CD14-positive monocyte (primary cell): ENCODE results near the gene ZNF587. TPM values are rescaled to one million over a fixed set of nuclear protein-coding genes. Genes with fewer than 3 reads are reported as not detected.
A peak's percentile ranks its signal among the peaks of the same experiment; 100 is the strongest.

Source experiments
- DNase-seq, 3 donors: peaks; one replicate each; pipeline ENCODE4 v3.0.0-alpha.2; 2011 to 2022
- H2AFZ ChIP-seq: 2 replicates; pipeline ENCODE4 v1.6.0; 2012; ENCODE audit warnings: mild to moderate bottlenecking, low read depth, low read length, inconsistent platforms; ENCODE audit not compliant: insufficient read depth, poor library complexity, severe bottlenecking
- H3K27ac ChIP-seq, 2 donors: 1 replicate in 1 of 2; 2 replicates in 1 of 2; pipeline ENCODE4 v1.5.1; 2012 to 2013; ENCODE audit warnings: low read length in 2 of 2, control low read depth in 1 of 2, inconsistent platforms in 1 of 2, low read depth in 1 of 2, mild to moderate bottlenecking in 1 of 2
- H3K27me3 ChIP-seq, 2 donors: one replicate each; pipeline versions ENCODE4 v1.6.0 to v1.6.1; 2011 to 2013; ENCODE audit warnings: low read length in 2 of 2; ENCODE audit not compliant: control insufficient read depth in 2 of 2, insufficient read depth in 2 of 2
- H3K36me3 ChIP-seq, 2 donors: replicated peaks in 1 of 2; 1 replicate in 1 of 2; 2 replicates in 1 of 2; pipeline versions ENCODE4 v1.5.1 to v1.6.1; 2012 to 2013; ENCODE audit warnings: low read length in 2 of 2, control low read depth in 1 of 2, inconsistent platforms in 1 of 2, mild to moderate bottlenecking in 1 of 2; ENCODE audit not compliant: insufficient read depth in 2 of 2, control insufficient read depth in 1 of 2
- H3K4me1 ChIP-seq, 2 donors: 1 replicate in 1 of 2; 2 replicates in 1 of 2; pipeline versions ENCODE4 v1.5.1 to v1.6.1; 2012 to 2013; ENCODE audit warnings: low read length in 2 of 2, control low read depth in 1 of 2, inconsistent platforms in 1 of 2, mild to moderate bottlenecking in 1 of 2, moderate library complexity in 1 of 2; ENCODE audit not compliant: insufficient read depth in 2 of 2, control insufficient read depth in 1 of 2
- H3K4me2 ChIP-seq: replicated peaks from 2 replicates; pipeline ENCODE3; 2012; ENCODE audit warnings: low read length, moderate library complexity, mild to moderate bottlenecking; ENCODE audit not compliant: poor library complexity, severe bottlenecking; ENCODE audit errors: extremely low read depth
- H3K4me3 ChIP-seq, 3 experiments: fragments of 200-600 bp in 1 of 3; sonication (generic) in 1 of 3; replicated peaks in 1 of 3; 1 replicate in 2 of 3; 2 replicates in 1 of 3; pipeline ENCODE4 v1.5.1; 2011 to 2013; ENCODE audit warnings: low read length in 3 of 3, mild to moderate bottlenecking in 3 of 3, control low read depth in 2 of 3, low read depth in 2 of 3, inconsistent platforms in 1 of 3, moderate library complexity in 1 of 3
- H3K79me2 ChIP-seq: 2 replicates; pipeline ENCODE4 v1.6.0; 2012; ENCODE audit warnings: mild to moderate bottlenecking, control low read depth, inconsistent platforms, low read length, moderate library complexity; ENCODE audit not compliant: insufficient read depth
- H3K9ac ChIP-seq: 2 replicates; pipeline ENCODE4 v1.6.0; 2017; ENCODE audit warnings: low read length, mild to moderate bottlenecking; ENCODE audit not compliant: insufficient read depth, poor library complexity, severe bottlenecking
- H3K9me3 ChIP-seq, 2 donors: replicated peaks in 1 of 2; 1 replicate in 1 of 2; 2 replicates in 1 of 2; pipeline versions ENCODE4 v1.5.1 to v1.6.1; 2012 to 2013; ENCODE audit warnings: low read length in 2 of 2, control low read depth in 1 of 2; ENCODE audit not compliant: control insufficient read depth in 1 of 2, insufficient read depth in 1 of 2
- H4K20me1 ChIP-seq: 2 replicates; pipeline ENCODE4 v1.6.0; 2012; ENCODE audit warnings: mild to moderate bottlenecking, low read length, control low read depth, moderate library complexity; ENCODE audit not compliant: insufficient read depth
- H3K27ac Mint-ChIP-seq, 7 donors: one replicate each; pipeline ENCODE4 v1.8.0; 2020; ENCODE audit warnings: mild to moderate bottlenecking in 7 of 7, mixed read lengths in 7 of 7, moderate library complexity in 6 of 7, inconsistent platforms in 2 of 7
- H3K27me3 Mint-ChIP-seq, 3 donors: one replicate each; pipeline ENCODE4 v1.8.0; 2021 to 2022; ENCODE audit warnings: low read depth in 3 of 3, mild to moderate bottlenecking in 3 of 3, mixed read lengths in 3 of 3, moderate library complexity in 3 of 3, inconsistent platforms in 1 of 3
- H3K36me3 Mint-ChIP-seq, 2 donors: one replicate each; pipeline ENCODE4 v1.8.0; 2020; ENCODE audit warnings: mixed read lengths in 2 of 2, inconsistent platforms in 1 of 2, mild to moderate bottlenecking in 1 of 2
- H3K4me1 Mint-ChIP-seq: one replicate; pipeline ENCODE4 v1.8.0; 2020; ENCODE audit warnings: mild to moderate bottlenecking, mixed read lengths
- H3K4me3 Mint-ChIP-seq, 2 donors: one replicate each; pipeline ENCODE4 v1.8.0; 2020; ENCODE audit warnings: mild to moderate bottlenecking in 2 of 2, mixed read lengths in 2 of 2, moderate library complexity in 1 of 2
- H3K9me3 Mint-ChIP-seq, 7 donors: one replicate each; pipeline ENCODE4 v1.8.0; 2020 to 2022; ENCODE audit warnings: mixed read lengths in 7 of 7, mild to moderate bottlenecking in 6 of 7, moderate library complexity in 6 of 7, inconsistent platforms in 2 of 7
- CTCF ChIP-seq: fragments of 200-600 bp; IDR thresholded peaks from one replicate; pipeline ENCODE4 v1.8.0; 2022; ENCODE audit warnings: antibody characterized with exemption, mild to moderate bottlenecking
- WGBS: methylation state at CpG from one replicate; pipeline ENCODE4 v1.1.5; 2013; ENCODE audit warnings: missing lambda C conversion rate; ENCODE audit not compliant: insufficient coverage; 5-methylcytosine and 5-hydroxymethylcytosine counted together
- intact Hi-C, 2 donors: fragments of 100-400 bp; cut with micrococcal nuclease; formaldehyde crosslinking; loops; one replicate each; pipeline versions ENCODE4 v1.15.0 to v1.15.1; 2023
- polyA plus RNA-seq, 3 donors: library from polyadenylated mRNA; depleted of rRNA in 1 of 3; unstranded in 2 of 3; stranded (reverse) in 1 of 3; fragments of 300-500 nt in 2 of 3; fragments of >200 nt in 1 of 3; fragmentation: Illumina TruSeq in 2 of 3; gene quantifications; 1 replicate in 2 of 3; 2 replicates in 1 of 3; pipeline ENCODE4 v1.2.3, GENCODE V29; 2012 to 2021

ZNF587 gene
- polyA plus RNA-seq, 3 donors: 0.41 to 15.0 (median 2.9) TPM

- Histone ChIP-seq H4K20me1 (no peaks in the 10 kb centered on the region), H2AFZ (peak overlapping the region; percentile 100), H3K27ac (peak overlapping the region in 1 of 2 donors; percentile 91), H3K27me3 (no peaks in the 10 kb centered on the region), H3K79me2 (peaks cover 21% of the 10 kb centered on the region), H3K9ac (peak overlapping the region; percentile 89), H3K4me1 (peaks cover 39 to 50% of the 10 kb centered on the region in 2 donors), H3K36me3 (peaks cover 0 to 14% of the 10 kb centered on the region in 2 donors), H3K4me2 (peak overlapping the region; percentile 99), H3K4me3 (peak overlapping the region; percentile 81 to 99 (median 99)), H3K9me3 (no peaks in the 10 kb centered on the region)
- Mint-ChIP-seq H3K4me3 (peak overlapping the region; percentile 93 to 96), H3K4me1 (peaks cover 42% of the 10 kb centered on the region), H3K36me3 (peaks cover 6 to 20% of the 10 kb centered on the region in 2 donors), H3K9me3 (no peaks in the 10 kb centered on the region), H3K27me3 (peaks cover 0 to 4% (median 0%) of the 10 kb centered on the region in 3 donors), H3K27ac (peak overlapping the region; percentile 36 to 93 (median 89))
- WGBS: 94% methylated on average over 14 of the region's 17 CpGs
- intact Hi-C loops: loop anchor here in 1 of 2 donors (2.0 to 5.0 kb wide), 3 partner anchors 33 to 68 kb away; partner anchors contain the start of genes ZNF586, ZNF587 and ZNF776
- TF ChIP-seq CTCF: no peak
- DNase-seq: no peak
Measured at GRCh38 chr19:57815247-57816075, 34.2 kb upstream of the ZNF587 start.

GRCh38 chr19:57816652-57817051 lies 33.0 kb upstream of the ZNF587 start:
- H3K4me1 Mint-ChIP-seq: peaks cover 50% of the 10 kb centered on the region
- intact Hi-C loops: loop anchor here in 1 of 2 donors (5.0 kb wide), 1 partner anchor 69 kb away; the partner anchor contains the start of gene ZNF776
- peaks cover 0 to 11% of the 10 kb centered on the region in 2 donors for H3K36me3 ChIP-seq
- H3K27ac Mint-ChIP-seq: no peak overlapping the region
- H3K4me3 ChIP-seq: no peak overlapping the region
- no peak overlapping the region for H3K9ac ChIP-seq
- no peaks in the 10 kb centered on the region for H3K9me3 ChIP-seq
- peak in 1 of 3 donors; percentile 16 for DNase-seq
- no peaks in the 10 kb centered on the region for H3K9me3 Mint-ChIP-seq
- H3K4me1 ChIP-seq: peaks cover 40 to 56% of the 10 kb centered on the region in 2 donors
- peaks cover 0 to 4% (median 0%) of the 10 kb centered on the region in 3 donors for H3K27me3 Mint-ChIP-seq
- H3K4me3 Mint-ChIP-seq: no peak overlapping the region
- WGBS: 95% methylated on average over 7 of the region's 7 CpGs
- no peak for TF ChIP-seq CTCF
- peaks cover 0 to 16% of the 10 kb centered on the region in 2 donors for H3K36me3 Mint-ChIP-seq
- H3K4me2 ChIP-seq: no peak overlapping the region
- no peaks in the 10 kb centered on the region for H3K27me3 ChIP-seq
- H3K27ac ChIP-seq: no peak overlapping the region
- no peaks in the 10 kb centered on the region for H4K20me1 ChIP-seq
- peaks cover 32% of the 10 kb centered on the region for H3K79me2 ChIP-seq
- no peak overlapping the region for H2AFZ ChIP-seq
